SIG-M5 (cell line): ENCODE results near the gene LGALS16.
"Not testable (repeated sequence)": the region's sequence is repeated elsewhere in the genome, so short reads cannot be mapped to it uniquely, and the experiment has no call there.

Experiments
- DNase-seq: peaks from one replicate; lab custom pipeline; 2025; lab: John Stamatoyannopoulos, UW

Gene LGALS16

GRCh38 chr19:39655613-39656012 lies at the start of gene LGALS16:
Gene LGALS16 (plus strand): TSS chr19:39655913. CDS start chr19:39655962, 49 bp downstream.
- no peak for DNase-seq

- DNase-seq: no peak
Measured at GRCh38 chr19:39607021-39607420, 48.7 kb upstream of the LGALS16 start.

- DNase-seq: no peak
Measured at GRCh38 chr19:39607561-39607960, 48.2 kb upstream of the LGALS16 start.

- DNase-seq: no peak
Measured at GRCh38 chr19:39613597-39613996, 42.1 kb upstream of the LGALS16 start.

- no peak for DNase-seq
Measured at GRCh38 chr19:39617745-39618144, 38.0 kb upstream of the LGALS16 start.

GRCh38 chr19:39623946-39624345 lies 31.8 kb upstream of the LGALS16 start:
- DNase-seq: no peak

- DNase-seq: not testable (repeated sequence)
Measured at GRCh38 chr19:39627631-39628030, 28.1 kb upstream of the LGALS16 start.

GRCh38 chr19:39631178-39631577 lies 24.5 kb upstream of the LGALS16 start:
- DNase-seq: no peak

GRCh38 chr19:39631626-39632025 lies 24.1 kb upstream of the LGALS16 start:
- no peak for DNase-seq

- no peak for DNase-seq
Measured at GRCh38 chr19:39637891-39638290, 17.8 kb upstream of the LGALS16 start.

GRCh38 chr19:39641773-39642172 lies 13.9 kb upstream of the LGALS16 start:
- DNase-seq: no peak

GRCh38 chr19:39643591-39643990 lies 12.1 kb upstream of the LGALS16 start:
- DNase-seq: no peak

GRCh38 chr19:39645800-39646411 lies 9.8 kb upstream of the LGALS16 start:
- DNase-seq: no peak

- DNase-seq: no peak
Measured at GRCh38 chr19:39647918-39648317, 7.8 kb upstream of the LGALS16 start.

- no peak for DNase-seq
Measured at GRCh38 chr19:39659791-39660190, 4.1 kb downstream of the LGALS16 start.

- no peak for DNase-seq
Measured at GRCh38 chr19:39660661-39661060, 4.9 kb downstream of the LGALS16 start.

GRCh38 chr19:39661565-39661964 lies 5.9 kb downstream of the LGALS16 start:
- DNase-seq: no peak

- not testable (repeated sequence) for DNase-seq
Measured at GRCh38 chr19:39669860-39670259, 14.1 kb downstream of the LGALS16 start.

- DNase-seq: no peak
Measured at GRCh38 chr19:39670998-39671397, 15.3 kb downstream of the LGALS16 start.

GRCh38 chr19:39671739-39672363 lies 16.1 kb downstream of the LGALS16 start:
- DNase-seq: no peak

GRCh38 chr19:39672473-39672872 lies 16.8 kb downstream of the LGALS16 start:
- no peak for DNase-seq

GRCh38 chr19:39673862-39674261 lies 18.1 kb downstream of the LGALS16 start:
- not testable (repeated sequence) for DNase-seq

- no peak for DNase-seq
Measured at GRCh38 chr19:39676004-39676403, 20.3 kb downstream of the LGALS16 start.
